A549 (cell line): Measurements from ENCODE around the gene TMEM170A. TPM values are rescaled to one million over a fixed set of nuclear protein-coding genes. Genes with fewer than 3 reads are reported as not detected.

Source experiments
- ATAC-seq, 2 experiments: fragments of 200-7000 bp in 1 of 2; fragments of >200 bp in 1 of 2; cut with Nextera tagmentation in 1 of 2; cut with Tn5 transposase in 1 of 2; 3 replicates each; pipeline versions ENCODE4 v1.8.0 to v1.9.1; 2018 to 2020; ENCODE audit warnings: mild to moderate bottlenecking in 1 of 2, moderate library complexity in 1 of 2
- CTCF ChIA-PET: fragments of 300-600 bp; sonication (Branson Sonifier 250); formaldehyde crosslinking; extraction: SDS; loops from one replicate; lab custom pipeline; 2021; ENCODE audit warnings: antibody characterized with exemption, inconsistent platforms; lab: Yijun Ruan, JAX
- POLR2A ChIA-PET: fragments of 350-600 bp; formaldehyde crosslinking; extraction: SDS; loops from one replicate; lab custom pipeline; 2021; ENCODE audit warnings: antibody characterized with exemption, inconsistent platforms; lab: Yijun Ruan, JAX
- DNase-seq, 2 experiments: peaks; one replicate each; pipeline versions ENCODE4 v3.0.0 to v3.0.0-alpha.2; 2011 to 2016; ENCODE audit warnings: low read depth in 1 of 2, low spot score in 1 of 2
- FAIRE-seq: peaks from 2 replicates; lab custom pipeline; 2011; peaks lifted over from hg19 to GRCh38; lab: Jason Lieb, UNC
- H3K27ac ChIP-seq, 2 experiments: fragments of >200 bp; sonication (Bioruptor Twin); formaldehyde crosslinking; 3 replicates each; pipeline ENCODE4 v1.5.1; 2016 to 2017
- H3K4me1 ChIP-seq: fragments of >200 bp; sonication (Bioruptor Twin); formaldehyde crosslinking; 3 replicates; pipeline ENCODE4 v1.6.1; 2016
- H3K4me2 ChIP-seq: fragments of >200 bp; sonication (Bioruptor Twin); formaldehyde crosslinking; 3 replicates; pipeline ENCODE4 v1.6.1; 2016
- H3K4me3 ChIP-seq: fragments of >200 bp; sonication (Bioruptor Twin); formaldehyde crosslinking; 3 replicates; pipeline ENCODE4 v1.5.1; 2016
- H3K9me3 ChIP-seq: fragments of >200 bp; sonication (Bioruptor Twin); formaldehyde crosslinking; 3 replicates; pipeline ENCODE4 v1.6.1; 2016
- BHLHE40 ChIP-seq: IDR thresholded peaks from 2 replicates; pipeline ENCODE4 v1.6.1; 2012; ENCODE audit warnings: low read depth, low read length, inconsistent platforms
- CBX2 ChIP-seq: fragments of 200-600 bp; sonication (generic); IDR thresholded peaks from 2 replicates; pipeline ENCODE4 v1.6.1; 2016; ENCODE audit warnings: low read depth, mild to moderate bottlenecking, borderline replicate concordance
- CHD2 ChIP-seq: fragments of 150-350 bp; IDR thresholded peaks from 2 replicates; pipeline ENCODE4 v1.6.1; 2014; ENCODE audit warnings: low read length; ENCODE audit not compliant: partially characterized antibody
- EHF ChIP-seq: fragments of 250-450 bp; sonication (Bioruptor Pico); IDR thresholded peaks from 2 replicates; pipeline ENCODE4 v1.5.0; 2020; ENCODE audit warnings: mild to moderate bottlenecking
- EHMT2 ChIP-seq: fragments of 200-600 bp; sonication (generic); IDR thresholded peaks from 2 replicates; pipeline ENCODE4 v1.6.1; 2016; ENCODE audit warnings: antibody characterized with exemption, low read depth, mild to moderate bottlenecking, moderate library complexity
- EP300 ChIP-seq, 2 experiments: fragments of >200 bp; sonication (Bioruptor Twin); formaldehyde crosslinking; IDR thresholded peaks; 2 replicates in 1 of 2; 3 replicates in 1 of 2; pipeline ENCODE4 v1.6.1; 2016 to 2017
- FOSB ChIP-seq: fragments of 250-450 bp; sonication (Bioruptor Pico); IDR thresholded peaks from 2 replicates; pipeline ENCODE4 v1.5.0; 2020; ENCODE audit warnings: mild to moderate bottlenecking, moderate library complexity
- FOSL2 ChIP-seq, 2 experiments: fragments of 450-650 bp in 1 of 2; fragments of >200 bp in 1 of 2; sonication (Bioruptor Twin) in 1 of 2; formaldehyde crosslinking; IDR thresholded peaks; 2 replicates each; pipeline versions ENCODE4 v1.5.0 to v1.6.1; 2016 to 2020; ENCODE audit warnings: mild to moderate bottlenecking in 1 of 2, moderate library complexity in 1 of 2
- GATA3 ChIP-seq: IDR thresholded peaks from 2 replicates; pipeline ENCODE4 v1.6.1; 2012; ENCODE audit warnings: borderline replicate concordance
- HOXA7 ChIP-seq: fragments of 250-450 bp; sonication (Bioruptor Pico); IDR thresholded peaks from 2 replicates; pipeline ENCODE4 v1.5.0; 2020; ENCODE audit warnings: mild to moderate bottlenecking, moderate library complexity
- HOXB13 ChIP-seq: fragments of 250-450 bp; sonication (Bioruptor Pico); IDR thresholded peaks from 2 replicates; pipeline ENCODE4 v1.5.0; 2020; ENCODE audit warnings: low read depth, mild to moderate bottlenecking, moderate library complexity
- JUN ChIP-seq, 2 experiments: fragments of >200 bp; sonication (Bioruptor Twin); formaldehyde crosslinking; IDR thresholded peaks; 2 replicates in 1 of 2; 3 replicates in 1 of 2; pipeline ENCODE4 v1.6.1; 2016 to 2017
- MAFK ChIP-seq: fragments of 450-650 bp; IDR thresholded peaks from 2 replicates; pipeline ENCODE4 v1.6.1; 2014; ENCODE audit not compliant: partially characterized antibody
- MAZ ChIP-seq: fragments of 150-350 bp; IDR thresholded peaks from 2 replicates; pipeline ENCODE4 v1.6.1; 2014; ENCODE audit warnings: antibody characterized with exemption, low read depth, low read length, borderline replicate concordance
- NPAS2 ChIP-seq: fragments of 250-450 bp; sonication (Bioruptor Pico); IDR thresholded peaks from 2 replicates; pipeline ENCODE4 v1.8.0; 2022; ENCODE audit warnings: mild to moderate bottlenecking, moderate library complexity, borderline replicate concordance
- PHF8 ChIP-seq: fragments of 200-600 bp; sonication (generic); IDR thresholded peaks from 2 replicates; pipeline ENCODE4 v1.6.1; 2016; ENCODE audit warnings: low read depth, mild to moderate bottlenecking, antibody characterized with exemption, moderate library complexity, borderline replicate concordance
- POLR2A ChIP-seq: IDR thresholded peaks from 2 replicates; pipeline ENCODE4 v1.6.1; 2012; ENCODE audit warnings: mild to moderate bottlenecking, low read length
- POLR2AphosphoS2 ChIP-seq: conservative IDR thresholded peaks from 2 replicates; pipeline ENCODE4 v1.6.1; 2012; ENCODE audit warnings: low read length, improper control_type of control experiment, inconsistent platforms
- RAD21 ChIP-seq, 2 experiments: fragments of >200 bp in 1 of 2; sonication (Bioruptor Twin) in 1 of 2; formaldehyde crosslinking in 1 of 2; IDR thresholded peaks in 1 of 2; conservative IDR thresholded peaks in 1 of 2; 2 replicates in 1 of 2; 3 replicates in 1 of 2; pipeline ENCODE4 v1.6.1; 2012 to 2018; ENCODE audit warnings: inconsistent platforms in 1 of 2
- RCOR1 ChIP-seq: fragments of 150-350 bp; IDR thresholded peaks from 2 replicates; pipeline ENCODE4 v1.6.1; 2014; ENCODE audit warnings: antibody characterized with exemption, low read length, low read depth
- TFCP2L1 ChIP-seq: fragments of 250-450 bp; sonication (Bioruptor Pico); IDR thresholded peaks from 2 replicates; pipeline ENCODE4 v1.5.0; 2021; ENCODE audit warnings: mild to moderate bottlenecking
- ZC3H11A ChIP-seq: fragments of 450-650 bp; IDR thresholded peaks from 2 replicates; pipeline ENCODE4 v1.6.1; 2014; ENCODE audit warnings: antibody characterized with exemption, mild to moderate bottlenecking
- ZNF302 ChIP-seq: fragments of 250-450 bp; sonication (Bioruptor Pico); IDR thresholded peaks from 2 replicates; pipeline ENCODE4 v1.9.0; 2021; ENCODE audit warnings: inconsistent platforms, mild to moderate bottlenecking, moderate library complexity
- WGBS: methylation state at CpG from one replicate; pipeline ENCODE4 v1.1.6; 2017; ENCODE audit errors: missing lambda C conversion rate; 5-methylcytosine and 5-hydroxymethylcytosine counted together
- polyA plus RNA-seq, 4 experiments: library from polyadenylated mRNA; depleted of rRNA in 3 of 4; stranded (reverse); fragments of >200 nt; fragmentation: RNase III in 1 of 4; extraction: RNeasy Plus Mini Kit Qiagen cat#74134 plus additional on column Dnase treatment in 1 of 4; gene quantifications; 2 replicates in 3 of 4; 3 replicates in 1 of 4; pipeline ENCODE4 v1.2.3, GENCODE V29; 2011 to 2017
- TF ChIP-seq, protein P1 (sequence below): fragments of >200 bp; sonication (Bioruptor Twin); formaldehyde crosslinking; IDR thresholded peaks from 3 replicates; pipeline ENCODE4 v1.5.1; 2016
- TF ChIP-seq, protein P2 (sequence below): IDR thresholded peaks from 2 replicates; pipeline ENCODE4 v1.6.1; 2012
- TF ChIP-seq, protein P3 (sequence below): fragments of 250-450 bp; sonication (Bioruptor Pico); IDR thresholded peaks from 2 replicates; pipeline ENCODE4 v1.5.0; 2021; ENCODE audit warnings: mild to moderate bottlenecking, moderate library complexity, borderline replicate concordance

Gene TMEM170A
- polyA plus RNA-seq, 2 of the 4 experiments (the other 2 are of a cell fraction) = 13.9 to 21.7 TPM

DNA sequence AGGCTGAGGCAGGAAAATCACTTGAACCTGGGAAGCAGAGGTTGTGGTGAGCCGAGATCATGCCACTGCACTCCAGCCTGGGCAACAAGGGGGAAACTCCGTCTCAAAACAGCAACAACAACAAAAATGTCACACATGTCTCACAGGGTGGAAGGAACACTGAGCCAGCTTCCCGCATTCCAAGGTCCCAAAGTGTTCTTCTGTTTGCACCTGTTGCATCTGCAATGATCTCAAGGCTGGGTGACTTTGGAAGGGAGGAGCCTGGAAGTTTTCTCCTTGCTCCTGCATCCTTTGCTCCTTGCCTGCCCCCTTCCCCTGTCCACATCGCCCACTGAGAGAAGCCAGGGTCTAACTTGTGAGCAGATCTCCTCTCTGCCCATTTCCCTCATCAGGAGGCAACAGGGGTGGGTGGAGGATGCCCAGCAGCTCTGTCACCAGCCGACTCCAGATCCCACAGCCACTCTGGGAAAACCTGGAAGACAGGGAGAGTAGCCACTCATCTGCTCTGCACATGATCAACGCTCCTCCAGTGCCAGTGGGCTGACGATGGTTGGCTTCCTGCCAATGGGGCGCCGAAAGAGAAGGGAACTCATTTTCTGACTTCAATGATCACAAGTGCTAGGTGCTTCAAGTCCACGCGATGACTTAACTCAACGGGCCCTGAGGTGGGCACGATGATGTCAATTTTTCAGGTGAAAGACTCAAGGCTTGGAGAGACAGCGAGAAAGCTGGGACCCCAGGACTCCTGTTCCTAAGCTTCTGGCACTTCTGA lies 18.1 kb upstream of the TMEM170A start:
- no peak overlapping the region for H3K4me3 ChIP-seq

DNA sequence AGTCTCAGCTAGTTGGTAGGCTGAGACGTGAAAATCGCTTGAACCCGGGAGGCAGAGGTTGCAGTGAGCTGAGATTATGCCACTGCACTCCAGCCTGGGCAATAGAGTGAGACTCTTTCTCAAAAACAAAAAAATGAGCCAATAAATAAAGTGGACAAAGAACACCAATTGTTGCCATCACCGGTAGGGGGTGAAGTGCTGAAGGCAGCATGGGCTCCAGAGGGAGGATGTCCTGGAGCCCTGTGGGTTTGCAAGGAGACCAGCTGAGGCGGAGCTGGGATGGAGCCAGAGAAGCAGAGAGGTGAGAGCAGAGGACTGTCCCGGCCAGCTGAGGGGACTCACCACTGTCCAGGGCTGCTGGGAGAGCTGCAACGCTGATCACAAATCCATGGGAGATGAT lies 17.0 kb upstream of the TMEM170A start:
- no peak overlapping the region for H3K27ac ChIP-seq
- POLR2A ChIA-PET = no interaction called here
- 24% methylated on average over 7 of the region's 7 CpGs for WGBS
- no peak overlapping the region for H3K4me3 ChIP-seq
- no peak overlapping the region for H3K4me2 ChIP-seq
- ATAC-seq = peak; percentile 61 to 79
- TF ChIP-seq RAD21 (conservative IDR thresholded peaks at IDR 0.05 in 1 of 2, IDR thresholded peaks at IDR 0.05 in 1 of 2) = peak; percentile 11 to 20; a peak in 1 of 5 replicates
- TF ChIP-seq JUN (IDR thresholded peaks at IDR 0.05) = no peak
- TF ChIP-seq ZC3H11A = no peak
- no peak for TF ChIP-seq EHMT2
- TF ChIP-seq POLR2A = no peak
- no peak for TF ChIP-seq EHF
- TF ChIP-seq HOXB13 (CRISPR knock-in tag) = no peak
- TF ChIP-seq MAFK = no peak
- TF ChIP-seq FOSB (CRISPR knock-in tag) = no peak
- TF ChIP-seq TFCP2L1 = no peak
- TF ChIP-seq, protein P1, sequence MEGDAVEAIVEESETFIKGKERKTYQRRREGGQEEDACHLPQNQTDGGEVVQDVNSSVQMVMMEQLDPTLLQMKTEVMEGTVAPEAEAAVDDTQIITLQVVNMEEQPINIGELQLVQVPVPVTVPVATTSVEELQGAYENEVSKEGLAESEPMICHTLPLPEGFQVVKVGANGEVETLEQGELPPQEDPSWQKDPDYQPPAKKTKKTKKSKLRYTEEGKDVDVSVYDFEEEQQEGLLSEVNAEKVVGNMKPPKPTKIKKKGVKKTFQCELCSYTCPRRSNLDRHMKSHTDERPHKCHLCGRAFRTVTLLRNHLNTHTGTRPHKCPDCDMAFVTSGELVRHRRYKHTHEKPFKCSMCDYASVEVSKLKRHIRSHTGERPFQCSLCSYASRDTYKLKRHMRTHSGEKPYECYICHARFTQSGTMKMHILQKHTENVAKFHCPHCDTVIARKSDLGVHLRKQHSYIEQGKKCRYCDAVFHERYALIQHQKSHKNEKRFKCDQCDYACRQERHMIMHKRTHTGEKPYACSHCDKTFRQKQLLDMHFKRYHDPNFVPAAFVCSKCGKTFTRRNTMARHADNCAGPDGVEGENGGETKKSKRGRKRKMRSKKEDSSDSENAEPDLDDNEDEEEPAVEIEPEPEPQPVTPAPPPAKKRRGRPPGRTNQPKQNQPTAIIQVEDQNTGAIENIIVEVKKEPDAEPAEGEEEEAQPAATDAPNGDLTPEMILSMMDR = peak; percentile 26
- TF ChIP-seq EP300 (IDR thresholded peaks at IDR 0.05) = no peak
- TF ChIP-seq, all 56 proteins: peak for 2
- DNase-seq (peak; percentile 61 to 64), FAIRE-seq (no peak)
- CTCF ChIA-PET = interaction anchor here (0.5 to 2.2 kb wide), 7 partner anchors 9 to 244 kb away, joined by 3 to 8 read pairs (median 4); no protein-coding TSS in a partner anchor
- H3K4me1 ChIP-seq = peaks cover 8% of the 10 kb centered on the region; the same call in 1 of the 3 replicates
- H3K9me3 ChIP-seq = no peaks in the 10 kb centered on the region

More for the DNA sequence above, 18.1 kb upstream of the TMEM170A start:
- 67% methylated on average over 14 of the region's 14 CpGs for WGBS
- TF ChIP-seq FOSB (CRISPR knock-in tag) (no peak), POLR2AphosphoS2 (no peak), HOXA7 (CRISPR knock-in tag) (no peak), RCOR1 (no peak), GATA3 (no peak), BHLHE40 (no peak), PHF8 (no peak), MAZ (no peak), EP300 (IDR thresholded peaks at IDR 0.05) (no peak), CHD2 (no peak), FOSL2 (IDR thresholded peaks at IDR 0.05) (no peak), FOSL2 (CRISPR knock-in tag; IDR thresholded peaks at IDR 0.05) (no peak), EHF (no peak), MAFK (no peak), NPAS2 (CRISPR knock-in tag) (no peak), CBX2 (no peak), ZNF302 (CRISPR knock-in tag) (no peak)
- TF ChIP-seq, protein P2, sequence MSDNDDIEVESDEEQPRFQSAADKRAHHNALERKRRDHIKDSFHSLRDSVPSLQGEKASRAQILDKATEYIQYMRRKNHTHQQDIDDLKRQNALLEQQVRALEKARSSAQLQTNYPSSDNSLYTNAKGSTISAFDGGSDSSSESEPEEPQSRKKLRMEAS = no peak
- TF ChIP-seq, protein P3, sequence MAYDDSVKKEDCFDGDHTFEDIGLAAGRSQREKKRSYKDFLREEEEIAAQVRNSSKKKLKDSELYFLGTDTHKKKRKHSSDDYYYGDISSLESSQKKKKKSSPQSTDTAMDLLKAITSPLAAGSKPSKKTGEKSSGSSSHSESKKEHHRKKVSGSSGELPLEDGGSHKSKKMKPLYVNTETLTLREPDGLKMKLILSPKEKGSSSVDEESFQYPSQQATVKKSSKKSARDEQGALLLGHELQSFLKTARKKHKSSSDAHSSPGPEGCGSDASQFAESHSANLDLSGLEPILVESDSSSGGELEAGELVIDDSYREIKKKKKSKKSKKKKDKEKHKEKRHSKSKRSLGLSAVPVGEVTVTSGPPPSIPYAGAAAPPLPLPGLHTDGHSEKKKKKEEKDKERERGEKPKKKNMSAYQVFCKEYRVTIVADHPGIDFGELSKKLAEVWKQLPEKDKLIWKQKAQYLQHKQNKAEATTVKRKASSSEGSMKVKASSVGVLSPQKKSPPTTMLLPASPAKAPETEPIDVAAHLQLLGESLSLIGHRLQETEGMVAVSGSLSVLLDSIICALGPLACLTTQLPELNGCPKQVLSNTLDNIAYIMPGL = no peak
- no peak for FAIRE-seq
- Histone ChIP-seq H3K27ac (no peak overlapping the region), H3K4me1 (peaks cover 8% of the 10 kb centered on the region; the same call in 1 of the 3 replicates), H3K9me3 (no peaks in the 10 kb centered on the region), H3K4me2 (no peak overlapping the region)
- no peak for DNase-seq
- ChIA-PET CTCF (interaction anchor here (1.3 to 2.2 kb wide), 3 partner anchors 17 to 34 kb away, joined by 3 to 8 read pairs (median 3); no protein-coding TSS in a partner anchor), POLR2A (no interaction called here)
- no peak for ATAC-seq
